Dermis blood vessel endothelial cell (primary cell): ENCODE measurements around the gene CDK5. TPM values are rescaled to one million over a fixed set of nuclear protein-coding genes. Genes with fewer than 3 reads are reported as not detected.
A peak's percentile ranks its signal among the peaks of the same experiment; 100 is the strongest.

Source experiments
- DNase-seq: peaks from one replicate; pipeline ENCODE4 v3.0.0; 2010
- total RNA-seq: library from RNA; depleted of rRNA; stranded (reverse); fragments of >200 nt; gene quantifications from 2 replicates; pipeline ENCODE4 v1.2.3, GENCODE V29; 2014

CDK5 gene
- total RNA-seq, 1 donor from 2014 or later = 14.1 TPM

DNA sequence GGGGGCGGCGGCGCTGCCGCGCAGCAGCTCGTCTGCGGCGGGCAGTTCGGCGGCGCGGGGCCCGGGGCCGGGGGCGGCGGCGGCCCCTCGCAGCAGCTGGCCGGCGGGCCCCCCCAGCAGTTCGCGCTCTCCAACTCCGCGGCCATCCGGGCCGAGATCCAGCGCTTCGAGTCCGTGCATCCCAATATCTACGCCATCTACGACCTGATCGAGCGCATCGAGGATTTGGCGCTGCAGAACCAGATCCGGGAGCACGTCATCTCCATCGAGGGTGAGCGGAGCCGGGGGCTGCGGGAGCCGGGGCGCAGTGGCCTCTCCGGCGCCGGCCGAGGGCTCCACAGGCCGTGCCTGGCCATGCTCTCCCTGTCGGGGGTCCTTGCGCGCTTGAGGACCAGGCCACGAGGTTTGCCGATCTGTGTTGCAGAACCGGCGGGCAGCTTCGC is 29.1 kb upstream of the CDK5 start:
- peak; percentile 51 for DNase-seq

DNA sequence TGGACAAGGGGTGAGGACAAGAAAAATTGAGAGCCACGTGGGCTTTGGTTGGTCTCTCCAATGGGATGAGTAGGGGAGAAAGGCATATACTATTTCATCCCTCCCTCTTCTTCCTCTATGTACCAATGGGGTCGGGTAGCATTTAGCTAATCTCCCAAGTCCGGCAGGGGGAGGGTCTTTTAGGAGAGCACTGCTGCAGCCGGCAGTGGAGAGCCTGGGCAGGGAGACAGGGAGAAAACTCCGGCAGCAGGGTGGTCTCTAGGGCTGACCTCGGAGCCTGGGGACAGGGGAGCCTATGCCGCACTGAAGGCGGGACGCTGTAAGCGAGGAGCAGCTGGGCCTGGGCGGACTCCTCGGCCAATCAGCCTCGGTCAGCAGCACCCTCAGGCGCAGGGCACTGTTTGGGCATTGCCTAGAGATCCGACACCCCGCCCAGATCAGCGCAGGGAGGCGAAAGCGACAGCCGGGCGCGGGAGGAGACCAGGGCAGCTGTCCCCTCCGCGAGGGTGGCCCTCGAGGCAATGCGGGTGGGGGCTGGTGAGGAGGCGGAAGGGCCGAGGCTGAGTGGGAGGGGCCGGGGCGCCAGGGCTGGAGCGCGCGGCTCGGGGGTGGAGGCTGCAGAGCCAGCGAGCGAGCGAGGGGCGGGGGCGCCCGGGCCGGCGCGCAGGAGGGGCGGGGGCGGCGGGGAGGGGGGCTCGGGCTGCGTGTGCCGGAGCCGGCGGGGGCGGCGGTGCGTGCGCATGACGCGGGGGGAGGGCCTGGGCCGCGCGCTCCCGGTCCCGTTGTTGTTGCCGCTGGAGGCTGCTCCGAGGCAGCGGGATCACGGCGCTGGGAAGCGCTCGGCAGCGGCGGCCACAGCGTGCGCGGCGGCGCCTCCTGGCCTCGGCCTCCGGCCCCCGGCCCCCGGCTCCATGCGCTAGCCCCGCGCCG is 28.3 kb upstream of the CDK5 start, which contains the start of gene AGAP3:
TSS of gene AGAP3 (plus strand) at position 785 of the 930 bp plus-strand sequence. CDS start 267 bp downstream, outside the sequence.
- peak; percentile 87 for DNase-seq

DNA sequence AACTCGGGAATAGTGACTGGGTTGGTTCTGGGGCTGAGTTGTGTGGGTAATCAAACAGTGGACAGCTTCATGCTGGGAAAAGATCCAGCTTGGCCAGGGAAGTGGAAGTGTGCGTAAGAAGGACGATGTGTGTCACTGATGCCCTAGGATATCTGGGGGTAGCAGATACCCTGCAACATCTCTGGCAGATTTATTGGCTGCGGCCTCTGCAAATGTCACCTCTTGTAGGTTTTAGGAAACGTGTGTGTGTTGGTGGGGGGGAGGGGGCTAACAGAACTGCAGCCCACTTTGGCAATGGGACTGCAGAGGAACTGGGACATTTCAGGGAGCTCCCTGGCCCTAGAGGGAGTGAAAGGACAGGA is 27.6 kb upstream of the CDK5 start:
- no peak for DNase-seq

DNA sequence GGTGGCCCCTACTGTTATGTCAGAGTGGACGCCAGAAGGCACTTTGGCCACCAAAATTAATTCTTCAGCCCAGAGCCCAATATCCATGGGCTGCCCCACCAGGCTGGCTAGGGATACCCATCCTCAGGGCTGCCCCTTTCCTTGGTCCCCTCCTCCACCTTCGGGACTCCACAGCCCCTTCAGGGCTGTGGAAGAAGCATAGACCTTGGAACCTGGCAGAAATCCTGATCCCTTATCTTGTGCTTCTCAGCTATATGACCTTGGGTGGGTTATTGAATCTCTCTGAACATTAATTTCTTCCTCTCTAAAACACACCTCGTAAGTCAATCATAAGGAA is 26.1 kb upstream of the CDK5 start:
- DNase-seq = no peak

DNA sequence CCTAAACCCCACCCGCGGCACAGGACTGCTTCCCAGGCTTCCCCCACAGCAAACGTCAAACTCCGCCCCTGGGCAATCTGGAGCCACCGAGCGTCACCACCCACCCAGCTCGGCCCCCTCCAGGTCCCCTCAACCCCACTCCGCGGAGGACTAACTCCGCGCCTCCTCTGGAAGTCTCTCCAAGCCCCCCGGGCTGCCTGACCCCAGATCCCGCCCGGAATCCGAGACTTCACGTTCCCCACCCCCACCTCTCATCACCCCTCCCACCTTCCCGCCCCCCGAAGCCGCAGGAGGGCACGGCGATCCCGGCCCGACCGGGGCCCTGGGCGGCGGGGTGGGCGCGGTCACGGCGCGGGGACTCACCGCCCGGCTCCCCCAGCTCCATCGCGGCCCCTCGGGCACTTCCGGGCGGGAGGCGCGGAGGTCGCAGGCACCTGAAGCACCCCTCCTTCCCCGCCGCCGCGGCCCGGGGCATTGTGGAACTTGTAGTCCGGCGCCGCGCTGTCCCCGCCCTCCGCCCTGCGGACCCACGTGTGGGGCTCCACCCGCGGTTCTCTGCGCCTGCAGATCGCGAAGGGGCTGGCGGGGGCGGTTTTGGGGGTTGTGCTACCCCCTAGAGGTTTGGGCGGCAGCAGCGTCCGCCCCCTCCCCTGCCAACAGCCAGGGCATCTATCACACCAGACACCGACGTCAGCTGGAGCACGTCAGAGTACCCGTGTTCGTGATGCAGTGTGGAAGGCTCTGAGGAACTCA is 25.6 kb upstream of the CDK5 start, which contains the start of gene TMUB1:
TSS of gene TMUB1 (minus strand) at position 423 of the 753 bp plus-strand sequence. CDS start 930 bp downstream, outside the sequence.
- peak; percentile 69 for DNase-seq

DNA sequence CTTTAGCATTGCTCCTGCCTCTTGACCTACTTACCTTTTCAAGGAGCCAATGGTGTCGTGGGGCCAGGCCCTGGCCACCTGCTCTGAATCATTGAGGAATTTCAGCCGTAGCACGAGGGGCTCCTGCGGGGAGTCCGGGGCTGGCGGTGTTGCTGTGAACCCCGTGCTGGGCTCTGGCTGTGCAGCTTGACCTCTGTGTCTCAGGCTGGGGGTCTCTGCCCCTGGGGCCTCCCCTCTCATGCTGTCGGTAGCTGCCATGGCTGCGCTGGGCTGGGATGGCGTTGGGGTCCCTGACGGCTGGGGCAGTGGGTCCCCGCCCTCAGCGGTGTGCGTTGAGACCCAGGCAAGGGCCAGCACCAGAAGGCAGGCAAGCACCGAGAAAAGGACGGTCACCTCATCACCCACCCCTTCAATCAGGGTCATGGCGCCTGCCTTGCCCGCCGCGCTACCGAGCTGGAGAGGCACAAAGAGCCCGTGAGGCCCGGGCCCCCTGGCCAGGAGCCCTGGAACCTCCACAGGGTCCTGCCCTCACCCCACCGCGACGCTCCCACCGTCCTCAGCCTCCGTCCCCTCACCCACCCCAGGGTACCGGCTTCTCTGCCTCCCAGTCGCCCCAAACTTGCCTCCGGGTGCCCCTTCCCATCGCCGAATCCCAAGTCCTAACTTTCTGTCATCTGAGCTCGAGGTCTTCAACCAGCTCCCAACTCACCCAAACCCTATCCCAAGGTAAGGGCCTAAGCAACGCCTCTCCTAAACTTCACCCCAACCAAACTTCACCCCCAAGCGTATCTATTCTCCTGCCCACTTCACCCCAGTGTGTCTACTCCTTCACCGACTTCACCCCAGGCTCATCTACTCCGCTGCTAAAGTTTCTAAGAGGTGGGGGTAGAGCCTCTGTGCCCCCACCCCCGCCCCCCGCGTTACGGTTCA is 24.7 kb upstream of the CDK5 start:
- no peak for DNase-seq

DNA sequence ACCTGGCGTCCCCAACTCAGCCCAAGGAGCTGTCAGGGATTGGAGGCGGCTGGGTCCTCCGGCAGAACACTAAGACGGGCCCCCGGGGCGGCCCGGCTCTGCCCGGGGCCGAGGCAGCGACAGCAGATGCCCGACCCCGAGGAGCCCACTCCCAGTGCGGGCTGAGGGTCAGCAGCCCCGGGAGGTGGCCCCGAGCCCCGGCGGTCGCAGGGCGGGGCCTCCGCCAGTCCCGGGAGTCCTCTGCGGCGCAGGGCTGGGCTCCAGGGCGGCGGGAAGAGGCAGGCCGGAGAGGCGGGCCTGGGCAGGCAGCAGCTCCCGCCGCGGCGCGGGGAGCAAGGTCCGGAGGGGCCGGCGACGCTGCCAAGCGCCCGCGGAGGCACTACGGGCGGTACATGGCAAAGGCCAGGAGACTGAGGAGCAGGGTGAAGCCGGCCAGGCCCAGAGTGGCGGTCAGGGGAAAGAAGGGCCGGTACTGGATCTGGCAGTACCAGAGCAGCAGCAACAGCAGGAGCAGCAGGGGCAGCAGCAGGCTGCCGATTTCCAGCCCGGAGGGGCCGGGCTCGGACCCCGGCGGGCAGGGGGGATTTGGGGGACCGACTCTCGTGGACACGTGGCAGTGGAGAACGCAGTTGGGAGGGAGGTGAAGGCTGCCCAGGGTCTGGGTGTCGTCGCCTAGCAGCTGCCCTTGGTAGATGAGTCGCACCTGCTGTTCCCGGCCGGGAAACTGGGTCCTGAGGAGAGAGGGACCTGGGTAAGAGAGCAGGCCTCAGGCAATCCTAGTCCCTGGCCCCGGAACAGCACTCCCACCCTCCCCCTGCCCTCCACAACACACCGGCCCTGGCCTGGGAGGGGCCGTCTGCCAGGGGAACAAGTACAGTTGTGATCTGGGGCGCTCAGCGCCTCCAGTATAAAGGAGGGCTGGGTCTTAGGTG is 23.7 kb upstream of the CDK5 start:
- peak; percentile 42 for DNase-seq

DNA sequence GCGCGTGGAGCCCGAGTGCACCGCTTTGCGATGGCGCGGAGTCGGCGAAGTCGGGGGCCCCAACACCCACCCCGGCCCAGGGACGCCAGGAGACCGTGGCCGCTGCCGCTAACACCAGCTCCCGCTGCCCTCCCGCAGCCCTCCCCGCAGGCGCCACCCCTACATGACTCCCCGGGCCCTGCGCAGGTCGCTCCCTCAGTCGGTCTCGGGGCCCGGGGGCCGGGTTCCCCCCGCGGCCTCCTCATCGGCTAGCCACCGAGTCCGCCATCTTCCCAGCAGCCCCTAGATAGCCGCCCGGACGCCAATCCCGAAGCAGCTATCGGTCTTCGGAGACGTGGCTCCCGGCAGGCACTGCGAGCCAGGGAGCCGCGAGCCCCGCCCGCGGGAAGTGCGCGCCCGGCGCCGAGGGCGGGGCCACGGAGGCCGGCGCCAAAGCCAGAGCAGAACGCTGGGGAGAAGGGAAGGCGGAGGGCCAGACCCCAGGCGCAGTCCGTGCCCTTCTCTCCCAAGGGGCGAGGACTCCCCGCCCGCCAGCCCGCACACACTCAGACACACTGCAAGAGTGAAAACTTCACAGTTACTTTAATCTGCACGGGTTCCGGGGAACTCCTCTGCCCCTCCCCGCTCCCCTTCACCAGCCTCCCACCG is 22.9 kb upstream of the CDK5 start, which contains the start of gene FASTK:
TSS of gene FASTK (minus strand) at position 288 of the 648 bp plus-strand sequence. CDS start at position 245, 43 bp downstream.
- peak; percentile 93 for DNase-seq

DNA sequence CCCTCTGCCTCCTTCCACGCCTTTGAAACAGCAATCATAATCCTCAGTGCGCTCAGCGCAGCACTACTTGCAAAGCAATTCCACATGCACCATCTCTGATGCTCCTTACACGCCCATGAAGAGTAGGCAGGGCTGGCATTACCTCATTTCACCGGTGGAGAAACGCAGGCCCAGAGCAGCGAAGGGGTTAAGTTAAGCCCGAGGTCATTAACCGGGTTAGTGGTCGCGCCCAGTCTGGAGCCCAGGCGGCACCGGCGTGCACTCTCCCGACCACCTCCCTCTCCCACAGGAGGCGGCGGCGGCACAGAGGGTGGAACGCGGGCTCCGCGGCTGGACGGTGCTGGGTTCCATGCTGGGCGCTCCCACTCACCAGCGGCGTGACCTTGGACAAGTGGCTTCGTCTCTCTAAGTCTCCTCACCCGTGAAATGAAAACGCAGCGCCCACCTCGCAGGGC is 22.4 kb upstream of the CDK5 start:
- DNase-seq = peak; percentile 52

DNA sequence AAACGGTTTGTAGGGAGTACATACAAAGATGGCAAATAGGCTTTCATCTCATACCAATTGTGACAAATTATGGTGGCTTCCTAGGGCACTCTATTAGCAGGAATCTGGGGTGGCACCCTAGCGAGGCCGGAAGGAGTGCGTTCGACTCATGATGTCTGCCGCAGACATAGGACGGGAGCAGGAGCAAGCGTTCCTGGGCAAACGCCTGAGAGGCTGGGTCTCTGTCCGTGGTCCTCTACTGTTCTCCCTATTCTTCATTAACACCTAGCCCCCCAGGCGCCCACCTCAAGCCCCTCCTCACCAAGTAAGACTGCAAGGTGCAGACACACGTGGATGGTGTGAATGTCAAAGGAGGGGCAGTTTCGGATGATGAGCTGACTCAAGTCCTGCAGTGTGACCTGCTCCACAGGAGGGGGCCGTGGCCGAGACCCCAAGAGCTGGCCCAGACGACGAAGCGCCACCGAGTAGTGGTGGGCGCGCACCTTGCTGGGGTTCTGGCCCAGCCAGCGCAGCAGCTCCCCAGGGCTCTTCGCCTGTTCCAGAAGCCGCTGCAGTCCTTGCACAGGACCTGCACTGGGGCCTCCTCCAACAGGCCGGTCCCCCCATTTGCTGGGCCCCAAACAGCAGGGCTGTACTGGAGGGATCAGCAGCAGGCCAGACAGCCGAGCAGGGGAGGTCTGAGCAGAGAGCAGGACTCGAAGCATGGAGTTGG is 21.7 kb upstream of the CDK5 start:
- no peak for DNase-seq

DNA sequence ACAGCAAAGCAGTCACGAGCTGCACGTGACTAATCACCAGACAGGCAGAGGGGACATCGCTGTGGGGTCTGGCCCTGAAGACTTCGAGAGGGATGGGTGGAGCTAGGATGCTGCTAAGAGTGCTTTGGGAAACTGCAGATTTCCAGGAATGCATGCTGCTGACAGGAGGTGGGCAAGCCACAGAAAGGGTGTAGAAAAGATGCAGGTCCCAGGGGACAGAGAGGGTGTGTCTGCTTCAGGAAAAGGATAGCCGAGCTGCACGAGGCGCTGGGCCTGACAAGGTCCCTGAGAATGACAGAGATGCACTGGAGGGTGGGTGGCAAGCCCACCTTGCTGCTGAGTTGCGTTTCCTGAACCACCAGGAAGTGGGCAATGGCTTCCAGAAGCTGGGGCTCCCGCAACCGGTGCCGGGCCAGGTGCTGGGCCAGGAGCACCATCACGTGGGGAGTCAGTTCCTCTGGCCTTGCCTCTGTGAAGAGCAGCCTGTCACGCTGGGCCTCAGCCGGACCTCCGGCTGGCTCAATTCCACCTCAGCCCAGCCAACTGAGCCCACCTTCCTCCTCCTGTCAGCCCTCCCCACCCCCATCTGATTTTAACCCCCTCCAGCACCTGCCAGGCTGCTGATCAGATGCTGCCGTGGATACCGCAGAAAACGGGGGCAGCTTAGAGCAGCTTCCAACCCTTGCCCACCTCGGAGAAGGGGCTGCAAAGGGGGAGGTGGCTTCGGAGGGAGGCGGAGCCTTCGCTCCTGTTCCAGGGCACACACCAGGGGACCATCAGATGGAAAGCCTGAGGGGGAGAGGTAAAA is 20.7 kb upstream of the CDK5 start:
- DNase-seq = no peak

DNA sequence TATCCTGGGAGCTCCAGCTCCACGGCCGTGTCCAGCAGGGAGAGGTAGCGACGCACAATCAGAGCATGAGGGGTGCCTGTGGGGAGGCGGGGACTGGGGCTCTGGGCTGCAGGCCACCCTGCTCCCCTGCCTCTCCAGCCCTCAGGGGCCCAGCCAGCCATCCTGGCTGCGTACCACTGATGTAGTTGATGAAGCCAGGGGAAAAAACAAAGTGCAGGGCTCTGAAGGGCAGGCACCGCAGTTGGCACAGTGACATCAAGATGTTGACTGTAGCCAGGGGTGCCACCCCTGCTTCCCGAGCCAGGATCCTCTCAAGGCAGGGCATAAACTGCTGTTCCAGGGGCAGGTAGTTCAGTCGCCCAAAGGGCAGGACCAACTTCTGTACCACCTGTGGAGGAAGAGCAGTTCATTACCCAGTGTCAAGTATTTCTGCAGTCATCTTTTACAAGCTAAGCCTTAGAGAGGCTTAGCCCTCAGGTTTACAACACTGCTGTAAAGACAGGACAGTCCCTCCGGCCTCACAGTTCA is 20.1 kb upstream of the CDK5 start:
- DNase-seq = no peak

DNA sequence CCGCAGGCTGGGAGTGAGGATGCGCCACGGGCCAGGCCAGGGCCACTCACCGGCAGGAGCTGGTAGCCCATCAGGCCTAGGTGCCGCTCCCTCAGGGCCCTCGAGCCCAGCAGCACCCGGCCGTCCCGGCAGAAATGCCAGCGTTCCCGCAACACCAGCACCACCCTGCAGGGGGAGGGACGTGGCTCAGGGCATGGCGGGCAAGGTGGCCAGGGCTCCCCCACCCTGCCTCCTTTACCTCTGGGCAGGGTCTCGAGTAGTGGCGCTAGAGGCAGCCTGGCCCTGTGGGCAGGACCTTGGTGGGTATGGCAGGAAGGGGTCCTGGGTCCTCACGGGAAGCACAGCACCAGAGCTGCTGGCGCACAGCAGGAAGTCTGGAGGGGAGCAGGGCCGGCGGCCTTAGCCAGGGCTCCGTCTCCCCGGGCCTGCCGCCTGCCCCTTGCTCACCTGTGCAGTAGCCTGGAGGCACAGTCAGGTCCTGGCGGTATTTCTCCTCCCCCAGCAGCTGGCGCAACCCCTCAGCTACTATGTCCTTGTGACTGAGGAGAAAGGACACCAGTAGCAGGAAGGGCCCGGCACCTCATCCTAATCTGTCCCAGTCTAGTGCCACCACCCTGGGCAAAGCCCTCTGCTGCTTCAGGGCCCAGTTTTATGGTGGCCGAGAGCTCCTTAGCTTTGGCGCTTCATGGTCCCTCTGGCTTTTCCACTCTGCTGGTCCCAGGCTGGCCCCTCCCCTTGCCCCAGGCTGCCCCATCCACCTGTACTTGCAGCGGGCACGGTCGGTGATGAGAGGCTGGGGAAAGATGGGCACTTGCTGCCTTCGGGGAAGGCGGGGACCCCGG is 19.4 kb upstream of the CDK5 start:
- peak; percentile 54 for DNase-seq

DNA sequence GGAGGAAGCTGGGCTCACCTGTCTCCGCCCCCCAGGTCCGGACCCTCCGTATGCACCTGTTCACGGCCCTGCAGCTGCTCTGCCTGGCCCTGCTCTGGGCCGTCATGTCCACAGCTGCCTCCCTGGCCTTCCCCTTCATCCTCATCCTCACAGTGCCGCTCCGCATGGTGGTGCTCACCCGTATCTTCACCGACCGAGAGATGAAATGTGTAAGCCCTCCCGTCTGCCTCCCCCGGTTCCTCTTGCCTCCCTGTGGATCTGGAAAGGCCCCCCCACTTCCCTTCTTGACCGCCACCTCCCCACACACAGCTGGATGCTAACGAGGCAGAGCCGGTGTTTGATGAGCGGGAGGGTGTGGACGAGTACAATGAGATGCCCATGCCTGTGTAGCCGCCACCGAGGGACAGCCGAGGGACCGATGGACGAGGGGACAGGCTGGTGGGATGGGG is 18.3 kb upstream of the CDK5 start:
- no peak for DNase-seq

DNA sequence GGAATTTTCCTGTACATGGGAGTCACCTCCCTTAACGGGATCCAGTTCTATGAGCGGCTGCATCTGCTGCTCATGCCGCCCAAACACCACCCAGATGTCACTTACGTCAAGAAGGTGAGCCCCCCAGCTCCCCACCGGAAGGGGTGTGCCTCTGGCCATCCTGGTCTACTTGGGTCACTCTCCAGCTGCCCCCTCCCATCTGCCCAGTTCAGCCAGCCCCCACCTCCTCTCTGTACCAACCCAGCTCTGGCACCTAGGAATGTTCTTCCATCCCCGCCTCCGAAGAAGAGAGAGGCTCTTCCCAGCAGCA is 17.9 kb upstream of the CDK5 start:
- DNase-seq = no peak

DNA sequence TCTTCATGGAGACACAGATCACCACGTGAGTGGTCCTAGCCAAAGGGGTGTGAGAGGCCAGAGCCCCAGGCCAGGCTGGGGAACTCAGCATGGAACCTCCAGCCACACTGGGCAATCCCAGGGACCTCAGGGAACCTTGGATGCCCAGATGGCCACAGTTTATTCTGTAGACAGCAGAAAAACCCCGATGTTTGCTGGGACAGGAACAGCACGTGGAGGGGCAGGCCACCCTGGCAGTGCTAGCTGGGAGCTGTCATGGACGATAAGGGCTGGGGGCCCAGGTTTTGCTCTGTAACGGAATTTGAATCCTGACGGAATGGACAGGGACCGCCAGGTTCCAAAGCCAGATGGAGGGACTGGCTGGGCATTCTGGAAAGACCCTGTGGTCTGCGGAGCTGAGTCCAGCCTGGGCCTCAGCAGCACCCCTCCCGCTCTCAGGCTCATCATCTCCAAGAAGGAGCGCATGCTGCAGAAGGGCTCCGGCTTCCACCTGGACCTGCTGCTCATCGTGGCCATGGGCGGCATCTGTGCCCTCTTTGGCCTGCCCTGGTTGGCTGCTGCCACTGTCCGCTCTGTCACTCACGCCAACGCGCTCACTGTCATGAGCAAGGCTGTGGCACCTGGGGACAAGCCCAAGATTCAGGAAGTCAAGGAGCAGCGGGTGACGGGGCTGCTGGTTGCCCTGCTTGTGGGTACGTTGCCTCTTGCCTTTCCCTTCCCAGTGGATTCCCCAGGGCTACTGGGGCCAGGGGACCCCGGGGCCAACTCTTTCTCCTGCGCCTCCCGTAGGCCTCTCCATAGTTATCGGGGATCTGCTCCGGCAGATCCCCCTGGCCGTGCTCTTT is 17.3 kb upstream of the CDK5 start:
- no peak for DNase-seq

DNA sequence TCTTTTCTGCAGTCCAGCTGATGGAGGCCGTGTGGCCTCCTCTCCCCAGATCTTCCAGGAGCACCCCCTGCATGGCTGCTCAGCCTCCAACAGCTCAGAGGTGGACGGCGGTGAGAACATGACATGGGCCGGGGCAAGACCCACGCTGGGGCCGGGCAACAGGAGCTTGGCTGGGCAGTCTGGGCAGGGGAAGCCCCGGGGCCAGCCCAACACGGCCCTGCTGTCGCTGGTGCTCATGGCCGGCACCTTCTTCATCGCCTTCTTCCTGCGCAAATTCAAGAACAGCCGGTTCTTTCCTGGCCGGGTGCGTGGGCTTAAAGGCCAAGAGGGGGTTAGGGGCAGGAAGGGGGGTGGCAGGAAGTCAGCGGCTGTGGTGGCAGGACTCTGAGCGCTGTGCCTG is 16.3 kb upstream of the CDK5 start:
- DNase-seq = no peak
